Activated T-helper 1 cell treated with Interleukin-2 at 50 U/mL for 16 hours (primary cell): ENCODE measurements around the gene ATP6V0A1.
A peak's percentile ranks its signal among the peaks of the same experiment; 100 is the strongest.
"Not testable (repeated sequence)": the region's sequence is repeated elsewhere in the genome, so short reads cannot be mapped to it uniquely, and the experiment has no call there.

Experiments used
- DNase-seq: peaks from one replicate; pipeline ENCODE4 v3.0.0-alpha.2; 2020; ENCODE audit warnings: low read depth

ATP6V0A1 gene

DNA sequence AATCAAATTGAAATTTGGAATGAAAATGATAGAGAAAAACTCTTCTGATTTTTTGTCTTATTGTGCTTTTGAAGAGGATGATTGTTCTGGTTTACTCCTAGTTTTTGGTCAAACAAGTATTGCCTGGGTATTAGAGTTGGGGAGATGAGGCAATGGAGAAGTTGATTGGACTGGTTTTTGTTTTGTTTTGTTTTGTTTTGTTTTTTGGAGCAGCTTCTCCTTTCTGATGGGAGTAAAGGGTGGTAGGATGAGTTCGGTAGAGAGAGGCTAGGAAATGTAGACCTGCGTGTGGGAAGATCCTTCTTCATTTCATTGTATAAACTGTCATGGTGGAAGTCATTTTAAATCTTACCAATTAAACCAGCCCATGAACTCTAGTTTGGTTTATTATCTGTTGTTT lies 17.7 kb downstream of the ATP6V0A1 start:
- DNase-seq, result no peak

GRCh38 chr17:42477173-42477572 lies 18.5 kb downstream of the ATP6V0A1 start:
- no peak for DNase-seq

- DNase-seq, result not testable (repeated sequence)
Observed at GRCh38 chr17:42477824-42478223, 19.1 kb downstream of the ATP6V0A1 start.

DNA sequence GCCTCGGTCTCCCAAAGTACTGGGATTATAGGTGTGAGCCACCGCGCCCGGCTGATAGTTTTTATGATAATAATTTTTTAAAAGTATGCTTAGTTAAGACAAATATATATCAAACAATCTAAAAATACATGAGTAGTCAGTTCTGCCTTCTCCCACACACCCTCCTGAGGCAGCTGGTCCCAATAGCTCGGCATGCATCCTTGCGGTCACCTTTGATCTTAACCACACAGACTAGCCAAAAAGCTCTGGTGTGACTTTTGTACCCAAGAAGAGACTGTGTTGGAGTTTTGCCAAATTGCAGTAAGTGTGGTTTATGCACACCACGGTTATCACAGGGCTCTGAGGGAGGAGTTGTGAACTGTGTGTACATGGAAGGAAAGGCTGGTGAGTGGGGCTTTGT lies 25.6 kb downstream of the ATP6V0A1 start:
- DNase-seq, result peak; percentile 41

DNA sequence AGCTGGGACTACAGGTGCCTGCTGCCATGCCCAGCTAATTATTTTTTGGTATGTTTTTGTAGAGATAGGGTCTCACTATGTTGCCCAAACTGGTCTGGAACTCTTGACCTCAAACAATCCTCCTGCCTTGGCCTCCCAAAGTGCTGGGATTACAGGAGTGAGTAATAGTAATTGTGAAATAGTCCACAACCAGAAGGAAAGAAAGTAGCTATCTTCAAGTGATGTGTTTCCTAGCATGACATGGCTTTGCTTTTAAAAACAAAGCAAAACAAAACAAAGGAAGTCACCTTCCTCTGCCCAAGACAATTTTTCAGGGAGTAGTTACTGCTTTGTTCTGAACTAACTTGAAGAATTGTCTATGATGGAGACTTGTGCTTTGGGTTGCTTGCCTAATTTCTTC lies 27.0 kb downstream of the ATP6V0A1 start:
- DNase-seq, result no peak

- no peak for DNase-seq
Observed at GRCh38 chr17:42488032-42488431, 29.4 kb downstream of the ATP6V0A1 start.

- no peak for DNase-seq
Observed at GRCh38 chr17:42493319-42493718, 34.6 kb downstream of the ATP6V0A1 start.

DNA sequence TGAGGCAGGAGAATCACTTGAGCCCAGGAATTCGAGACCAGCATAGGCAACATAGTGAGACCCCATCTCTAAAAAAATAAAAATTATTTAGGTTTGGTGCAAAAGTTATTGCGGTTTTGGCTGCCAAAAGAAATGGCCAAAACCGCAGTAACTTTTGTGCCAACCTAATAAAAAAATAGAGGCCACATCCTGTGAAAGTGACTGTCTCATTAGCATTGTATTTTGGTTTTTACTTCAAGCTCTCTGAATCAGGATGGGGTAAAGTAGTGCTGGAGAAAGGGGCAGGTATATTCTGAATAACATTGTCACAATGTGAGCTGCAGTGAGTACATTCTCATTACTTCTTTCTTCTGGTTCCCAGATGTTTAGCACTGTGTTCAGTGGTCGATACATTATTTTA lies 36.0 kb downstream of the ATP6V0A1 start:
- no peak for DNase-seq

GRCh38 chr17:42498828-42499227 lies 40.1 kb downstream of the ATP6V0A1 start:
- no peak for DNase-seq

- no peak for DNase-seq
Observed at GRCh38 chr17:42502091-42502490, 43.4 kb downstream of the ATP6V0A1 start.

GRCh38 chr17:42502926-42503325 lies 44.2 kb downstream of the ATP6V0A1 start:
- no peak for DNase-seq

DNA sequence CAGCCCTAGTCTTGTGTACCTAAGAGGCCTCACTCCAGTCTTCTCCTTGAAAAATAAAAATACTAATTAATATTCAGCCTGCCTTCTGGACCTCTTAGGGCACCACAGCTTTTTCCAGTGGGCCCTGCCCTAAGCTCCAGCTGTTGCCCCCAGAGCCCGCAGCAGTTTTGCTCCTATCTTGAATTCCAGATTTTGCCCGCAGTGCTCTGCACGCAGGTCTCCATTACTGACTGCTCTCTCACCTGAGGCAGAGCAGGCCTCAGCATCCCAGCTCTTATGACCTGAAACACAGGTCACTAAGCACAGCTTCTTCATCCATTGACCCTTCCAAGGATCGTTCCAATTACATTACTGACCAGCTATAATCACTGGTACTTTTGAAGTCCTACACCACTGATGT lies 49.0 kb downstream of the ATP6V0A1 start:
- no peak for DNase-seq

DNA sequence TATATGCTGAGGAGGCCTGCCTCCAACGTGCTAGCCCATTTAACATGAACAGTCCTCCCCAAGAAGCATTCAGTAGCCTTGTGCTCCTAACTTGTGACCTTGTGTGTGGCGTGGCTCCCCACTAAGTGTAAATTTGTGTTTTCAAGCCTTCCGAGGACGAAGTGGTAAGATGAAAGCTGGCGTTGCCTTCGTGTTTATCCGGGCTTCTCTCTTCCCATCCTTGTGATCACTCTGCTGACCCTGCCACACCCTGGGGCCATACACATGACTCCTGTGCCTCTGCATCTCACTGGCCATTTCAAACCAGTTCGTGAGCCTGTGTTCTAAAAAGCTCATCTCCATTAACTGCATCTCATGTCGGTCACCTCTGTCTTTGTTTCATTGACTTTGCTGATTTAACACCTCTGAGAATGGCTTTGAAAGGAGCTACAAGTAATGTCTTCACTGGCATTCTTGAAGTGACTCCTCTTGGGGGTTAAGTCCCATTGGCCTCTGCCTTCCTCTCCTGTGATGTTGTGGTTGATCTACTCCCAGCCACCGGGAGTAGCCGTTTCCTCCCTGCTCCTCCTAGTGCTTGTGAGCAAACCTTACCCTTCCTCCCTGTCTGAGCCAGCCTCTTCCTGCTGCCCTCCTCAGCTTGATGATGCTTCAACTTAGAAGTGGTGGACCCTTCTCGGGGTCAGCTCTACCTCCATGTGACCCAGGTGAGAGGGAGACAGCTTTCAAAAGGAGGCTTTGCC lies 49.9 kb downstream of the ATP6V0A1 start:
- DNase-seq, result no peak

GRCh38 chr17:42509409-42509808 lies 50.7 kb downstream of the ATP6V0A1 start:
- no peak for DNase-seq

- DNase-seq, result no peak
Observed at GRCh38 chr17:42509841-42510240, 51.2 kb downstream of the ATP6V0A1 start.

DNA sequence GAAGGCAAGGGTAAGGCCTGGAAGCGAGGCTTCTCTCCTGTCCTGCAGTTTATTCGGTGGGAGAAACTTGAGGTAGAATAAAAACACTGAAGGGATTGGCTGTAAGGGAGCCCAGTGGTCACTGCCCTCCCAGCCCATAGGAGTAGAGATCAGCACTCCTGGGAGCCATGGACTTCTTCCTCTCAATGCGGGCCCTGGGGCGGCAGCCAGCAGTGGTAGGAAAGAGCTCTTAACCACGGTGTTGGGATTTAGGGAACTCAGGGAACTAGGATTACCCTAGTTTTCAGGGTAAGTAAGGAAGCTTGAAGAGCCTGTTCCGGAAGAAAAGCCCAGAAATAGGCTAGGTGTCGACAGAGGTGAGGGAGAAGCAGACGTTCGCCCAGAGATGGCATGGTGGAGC lies 53.6 kb downstream of the ATP6V0A1 start:
- DNase-seq, result no peak

- DNase-seq, result no peak
Observed at GRCh38 chr17:42512733-42513251, 54.1 kb downstream of the ATP6V0A1 start.

DNA sequence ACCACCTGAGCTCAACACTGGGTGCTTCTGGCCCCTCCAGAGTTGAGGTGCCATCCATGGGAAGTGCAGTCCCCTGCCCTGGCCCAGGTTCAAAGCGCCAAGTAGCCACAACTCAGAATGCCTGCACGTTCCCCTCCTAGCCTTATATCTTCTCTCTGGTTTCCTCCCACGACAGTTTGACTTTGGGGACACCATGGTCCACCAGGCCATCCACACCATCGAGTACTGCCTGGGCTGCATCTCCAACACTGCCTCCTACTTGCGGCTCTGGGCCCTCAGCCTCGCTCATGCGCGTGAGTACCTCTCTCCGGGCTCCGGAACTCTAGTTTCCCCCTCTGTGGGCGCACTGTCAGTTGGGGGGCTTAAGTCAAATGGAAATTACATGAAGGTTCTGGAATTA lies 55.0 kb downstream of the ATP6V0A1 start:
- DNase-seq, result no peak

DNA sequence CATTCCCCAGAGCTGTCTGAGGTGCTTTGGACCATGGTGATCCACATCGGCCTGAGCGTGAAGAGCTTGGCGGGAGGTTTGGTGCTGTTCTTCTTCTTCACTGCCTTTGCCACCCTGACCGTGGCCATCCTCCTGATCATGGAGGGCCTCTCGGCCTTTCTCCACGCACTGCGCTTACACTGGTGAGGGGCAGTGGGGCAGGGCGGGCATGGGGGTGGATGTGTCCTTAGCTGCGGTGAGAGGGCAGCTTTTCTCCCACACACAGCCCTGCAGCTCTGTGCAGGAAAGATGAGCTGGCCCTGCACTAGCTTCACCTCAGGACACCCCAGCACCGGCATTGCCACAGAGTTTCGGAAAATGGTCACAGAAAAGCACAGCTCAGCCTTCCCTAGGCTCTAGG lies 55.6 kb downstream of the ATP6V0A1 start:
- DNase-seq, result no peak

DNA sequence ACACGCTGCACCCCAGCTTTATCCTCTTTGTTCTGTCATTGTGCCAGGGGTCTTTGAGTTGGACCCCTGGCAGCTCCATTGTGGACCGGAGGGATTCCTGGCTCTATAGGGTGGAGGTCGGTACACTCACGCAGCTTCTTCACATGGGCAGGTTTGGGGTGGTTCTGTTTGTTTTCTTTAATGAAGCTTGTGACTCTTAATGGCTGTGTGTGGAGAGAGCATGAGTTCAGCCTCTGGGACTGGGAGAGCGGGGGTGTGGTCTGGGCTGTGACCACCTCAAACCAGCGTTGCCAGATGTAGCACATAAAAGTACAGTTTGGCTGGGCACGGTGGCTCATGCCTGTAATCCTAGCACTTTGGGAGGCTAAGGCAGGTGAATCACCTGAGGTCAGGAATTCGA lies 56.2 kb downstream of the ATP6V0A1 start:
- no peak for DNase-seq

GRCh38 chr17:42517516-42517915 lies 58.8 kb downstream of the ATP6V0A1 start:
- DNase-seq, result peak; percentile 63

- no peak for DNase-seq
Observed at GRCh38 chr17:42518046-42518754, 59.5 kb downstream of the ATP6V0A1 start.

DNA sequence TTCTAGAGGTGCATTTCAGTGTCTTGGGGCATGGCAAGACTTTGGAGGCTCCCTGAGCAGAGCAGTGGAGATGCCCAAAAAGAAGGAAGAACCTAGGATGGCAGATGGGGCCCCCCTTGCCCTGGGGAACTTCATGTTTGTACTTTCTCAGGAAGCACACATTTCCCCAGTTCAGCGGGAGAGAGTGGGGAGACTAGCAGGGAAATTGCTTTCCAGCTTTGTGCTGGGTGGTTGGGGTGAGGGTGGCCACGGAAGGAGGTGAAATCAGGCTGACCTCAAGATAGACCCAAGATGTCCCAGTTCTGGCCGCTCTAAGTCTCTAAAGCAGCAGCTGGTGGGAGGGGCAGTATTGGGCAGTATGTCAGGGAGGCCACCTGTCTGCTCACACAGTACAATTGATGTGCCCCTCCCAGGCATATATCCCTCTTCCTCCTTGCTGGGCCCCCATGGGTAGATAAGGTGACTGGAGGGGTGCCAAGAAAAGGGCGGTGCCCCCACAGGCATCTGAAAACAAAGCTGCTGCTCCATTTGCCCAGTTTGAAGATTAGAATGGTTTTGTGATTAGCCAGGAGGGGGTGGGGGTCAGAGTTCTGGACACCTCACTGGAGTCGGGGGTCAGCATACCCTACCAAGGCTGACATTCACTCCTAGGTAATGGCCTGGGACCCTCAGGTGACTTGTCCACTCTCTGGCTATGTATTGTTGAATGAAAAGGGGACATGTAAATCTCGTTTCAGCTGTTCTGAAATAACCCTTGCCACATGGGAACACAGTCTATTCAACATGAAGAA lies 60.3 kb downstream of the ATP6V0A1 start:
- no peak for DNase-seq
